OCI-LY3 (cell line): ENCODE data around the gene WDSUB1.

Experiments used
- H2AFZ ChIP-seq: fragments of 200-600, 300-600 bp; shearing (Covaris generic); 2 replicates; pipeline ENCODE4 v1.6.0; 2014; ENCODE audit warnings: antibody characterized with exemption, low read depth, low read length
- H3K27ac ChIP-seq: fragments of 200-600, 300-600 bp; sonication (generic); 2 replicates; pipeline ENCODE4 v1.5.1; 2014; ENCODE audit warnings: mild to moderate bottlenecking, low read length, moderate library complexity, mixed read lengths
- H3K27me3 ChIP-seq: fragments of 200-600, 300-600 bp; sonication (generic); 2 replicates; pipeline ENCODE4 v1.6.1; 2014; ENCODE audit warnings: low read depth, low read length, mixed read lengths
- H3K36me3 ChIP-seq: fragments of 200-600, 300-600 bp; sonication (generic); replicated peaks from 2 replicates; pipeline ENCODE3; 2014; ENCODE audit warnings: low read depth, low read length, mixed read lengths
- H3K4me1 ChIP-seq: fragments of 300-600, 200-600 bp; sonication (generic); 2 replicates; pipeline ENCODE4 v1.6.1; 2014; ENCODE audit warnings: low read length, mixed read lengths
- H3K4me2 ChIP-seq: fragments of 200-600, 300-600 bp; sonication (generic); 2 replicates; pipeline ENCODE4 v1.6.1; 2014; ENCODE audit warnings: low read length, mixed read lengths
- H3K4me3 ChIP-seq: fragments of 300-600, 200-600 bp; sonication (generic); 2 replicates; pipeline ENCODE4 v1.5.1; 2014; ENCODE audit warnings: antibody characterized with exemption, mild to moderate bottlenecking, low read length, moderate library complexity
- H3K79me2 ChIP-seq: fragments of 300-600, 200-600 bp; shearing (Covaris generic); 2 replicates; pipeline ENCODE4 v1.6.1; 2014; ENCODE audit warnings: mild to moderate bottlenecking, low read length, mixed read lengths
- H3K9ac ChIP-seq: fragments of 300-600, 200-600 bp; shearing (Covaris generic); 2 replicates; pipeline ENCODE4 v1.6.0; 2014; ENCODE audit warnings: mild to moderate bottlenecking, low read length, moderate library complexity
- H3K9me3 ChIP-seq: fragments of 200-600, 300-600 bp; shearing (Covaris generic); 2 replicates; pipeline ENCODE4 v1.6.1; 2014; ENCODE audit warnings: low read length, mixed read lengths; ENCODE audit not compliant: insufficient read depth
- H4K20me1 ChIP-seq: fragments of 200-600, 300-600 bp; sonication (generic); 2 replicates; pipeline ENCODE4 v1.6.1; 2016; ENCODE audit warnings: low read length, mixed read lengths; ENCODE audit not compliant: insufficient read depth
- EZH2phosphoT487 ChIP-seq: fragments of 200-600 bp; shearing (Covaris generic); IDR thresholded peaks from 2 replicates; pipeline ENCODE4 v1.6.1; 2018; ENCODE audit warnings: antibody characterized with exemption, mixed run types, low read depth
- TF ChIP-seq, protein P1 (sequence below): fragments of 200-600, 300-600 bp; sonication (generic); IDR thresholded peaks from 2 replicates; pipeline ENCODE4 v1.5.1; 2014; ENCODE audit warnings: antibody characterized with exemption, low read length, low read depth

Gene WDSUB1

DNA sequence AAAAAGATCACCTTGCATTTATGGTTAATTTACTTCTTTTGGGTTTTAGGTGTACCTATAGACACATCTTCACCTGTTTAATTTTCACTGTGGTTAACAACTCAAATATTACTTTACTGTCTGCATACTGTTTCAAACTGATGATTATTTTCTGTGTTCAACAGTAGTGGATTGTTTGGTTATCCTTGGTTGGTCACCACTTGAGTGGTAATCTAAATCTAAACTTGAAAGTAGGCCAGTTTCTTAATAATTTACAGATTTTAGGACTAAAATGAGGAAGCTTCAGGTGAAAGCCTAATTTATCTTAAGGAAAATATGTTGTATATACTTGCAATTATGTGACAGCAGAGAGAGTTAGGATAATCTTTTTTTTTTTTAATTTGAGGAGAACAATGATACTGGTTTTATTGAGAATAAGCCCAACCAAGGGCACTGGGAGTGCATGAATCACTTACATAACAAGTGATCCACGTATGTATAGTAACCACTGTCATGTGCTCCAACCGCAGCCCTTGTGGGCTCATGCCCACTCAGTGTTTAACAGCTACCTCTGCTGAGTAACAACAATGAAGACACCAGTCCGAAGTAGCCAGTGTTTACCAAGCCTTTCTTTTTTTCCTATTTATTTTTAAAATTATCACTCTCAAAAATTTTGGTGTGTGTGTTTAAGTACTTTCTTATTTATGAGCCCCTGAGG, 31.0 kb upstream of the WDSUB1 start:
- H4K20me1 ChIP-seq = no peaks in the 10 kb centered on the region
- H2AFZ ChIP-seq = no peak overlapping the region
- H3K4me1 ChIP-seq = peaks cover 10% of the 10 kb centered on the region
- H3K4me2 ChIP-seq = 0 out of 2 replicates have a peak overlapping the region, but pooled peaks have one; percentile 0
- no peaks in the 10 kb centered on the region for H3K36me3 ChIP-seq
- no peaks in the 10 kb centered on the region for H3K79me2 ChIP-seq
- H3K9ac ChIP-seq = no peak overlapping the region
- TF ChIP-seq, protein P1, sequence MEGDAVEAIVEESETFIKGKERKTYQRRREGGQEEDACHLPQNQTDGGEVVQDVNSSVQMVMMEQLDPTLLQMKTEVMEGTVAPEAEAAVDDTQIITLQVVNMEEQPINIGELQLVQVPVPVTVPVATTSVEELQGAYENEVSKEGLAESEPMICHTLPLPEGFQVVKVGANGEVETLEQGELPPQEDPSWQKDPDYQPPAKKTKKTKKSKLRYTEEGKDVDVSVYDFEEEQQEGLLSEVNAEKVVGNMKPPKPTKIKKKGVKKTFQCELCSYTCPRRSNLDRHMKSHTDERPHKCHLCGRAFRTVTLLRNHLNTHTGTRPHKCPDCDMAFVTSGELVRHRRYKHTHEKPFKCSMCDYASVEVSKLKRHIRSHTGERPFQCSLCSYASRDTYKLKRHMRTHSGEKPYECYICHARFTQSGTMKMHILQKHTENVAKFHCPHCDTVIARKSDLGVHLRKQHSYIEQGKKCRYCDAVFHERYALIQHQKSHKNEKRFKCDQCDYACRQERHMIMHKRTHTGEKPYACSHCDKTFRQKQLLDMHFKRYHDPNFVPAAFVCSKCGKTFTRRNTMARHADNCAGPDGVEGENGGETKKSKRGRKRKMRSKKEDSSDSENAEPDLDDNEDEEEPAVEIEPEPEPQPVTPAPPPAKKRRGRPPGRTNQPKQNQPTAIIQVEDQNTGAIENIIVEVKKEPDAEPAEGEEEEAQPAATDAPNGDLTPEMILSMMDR = no peak
- TF ChIP-seq EZH2phosphoT487 = no peak
- no peaks in the 10 kb centered on the region for H3K9me3 ChIP-seq
- H3K27ac ChIP-seq = no peak overlapping the region
- no peaks in the 10 kb centered on the region for H3K27me3 ChIP-seq
- H3K4me3 ChIP-seq = no peak overlapping the region

DNA sequence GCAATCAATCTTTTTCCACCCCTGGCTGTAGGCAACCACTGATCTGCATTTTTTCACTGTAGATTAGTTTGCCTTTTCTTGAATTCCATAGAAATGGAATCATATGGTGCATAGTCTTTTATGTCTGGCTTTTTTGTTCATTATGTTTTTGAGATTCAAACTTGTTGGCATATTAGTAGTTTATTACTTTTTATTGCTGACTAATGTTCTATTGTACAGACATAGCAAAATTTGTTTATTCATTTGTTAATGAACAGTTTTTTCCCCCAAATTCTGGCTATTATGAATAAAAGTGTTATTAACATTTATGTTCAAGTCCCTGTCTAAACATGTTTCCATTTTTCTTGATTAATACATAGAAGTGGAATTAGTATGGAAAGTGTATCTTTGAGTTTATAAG, 21.4 kb upstream of the WDSUB1 start:
- H3K9me3 ChIP-seq = no peaks in the 10 kb centered on the region
- H3K36me3 ChIP-seq = no peaks in the 10 kb centered on the region
- H3K4me3 ChIP-seq = no peak overlapping the region
- no peak overlapping the region for H3K27ac ChIP-seq
- H3K27me3 ChIP-seq = no peaks in the 10 kb centered on the region
- H2AFZ ChIP-seq = no peak overlapping the region
- H3K79me2 ChIP-seq = no peaks in the 10 kb centered on the region
- TF ChIP-seq, protein P1 = no peak
- no peak for TF ChIP-seq EZH2phosphoT487
- H3K4me1 ChIP-seq = no peaks in the 10 kb centered on the region
- H3K4me2 ChIP-seq = no peak overlapping the region
- no peak overlapping the region for H3K9ac ChIP-seq
- H4K20me1 ChIP-seq = no peaks in the 10 kb centered on the region

DNA sequence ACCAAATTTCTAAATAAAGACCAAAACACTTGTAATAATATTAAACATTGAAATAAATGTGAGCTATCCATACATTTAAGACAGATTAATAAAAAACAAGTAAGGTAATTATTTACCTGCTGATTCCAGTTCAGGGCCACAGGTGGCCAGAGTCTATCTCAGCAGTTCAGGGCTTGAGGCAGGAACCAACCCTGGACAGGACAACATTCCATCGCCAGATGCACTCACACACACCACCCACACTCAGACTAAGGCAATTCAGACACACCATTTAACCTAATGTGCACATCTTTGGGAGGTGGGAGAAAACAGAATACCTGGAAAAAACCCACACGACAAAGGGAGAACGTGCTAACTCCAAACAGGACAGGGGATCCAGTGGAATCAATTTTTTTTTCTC, 14.1 kb upstream of the WDSUB1 start:
- H3K79me2 ChIP-seq = no peaks in the 10 kb centered on the region
- TF ChIP-seq, protein P1 = no peak
- H3K36me3 ChIP-seq = no peaks in the 10 kb centered on the region
- H2AFZ ChIP-seq = no peak overlapping the region
- no peaks in the 10 kb centered on the region for H3K4me1 ChIP-seq
- no peak overlapping the region for H3K27ac ChIP-seq
- no peaks in the 10 kb centered on the region for H3K27me3 ChIP-seq
- no peak overlapping the region for H3K4me3 ChIP-seq
- no peak overlapping the region for H3K9ac ChIP-seq
- no peaks in the 10 kb centered on the region for H3K9me3 ChIP-seq
- H4K20me1 ChIP-seq = no peaks in the 10 kb centered on the region
- no peak overlapping the region for H3K4me2 ChIP-seq

DNA sequence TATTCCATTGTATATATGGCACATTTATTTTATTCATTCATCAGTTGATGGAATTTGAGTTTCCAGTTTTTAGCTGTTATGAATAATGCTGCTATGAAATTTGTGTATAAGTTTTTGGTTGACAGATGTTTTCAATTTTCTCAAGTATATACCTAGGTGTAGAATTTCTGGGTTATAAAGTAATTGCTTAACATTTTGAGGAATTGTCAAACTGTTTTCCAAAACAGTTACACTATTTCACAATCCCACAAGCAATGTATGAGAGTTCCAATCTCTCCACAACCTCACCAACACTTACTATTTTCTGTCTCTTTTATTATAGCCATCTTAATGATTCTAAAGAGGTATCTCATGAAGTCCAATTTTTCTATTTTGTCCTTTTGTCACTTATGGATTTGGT, 12.5 kb upstream of the WDSUB1 start:
- H3K27ac ChIP-seq = no peak overlapping the region
- no peak overlapping the region for H2AFZ ChIP-seq
- H4K20me1 ChIP-seq = no peaks in the 10 kb centered on the region
- no peaks in the 10 kb centered on the region for H3K4me1 ChIP-seq
- no peak overlapping the region for H3K4me3 ChIP-seq
- no peaks in the 10 kb centered on the region for H3K9me3 ChIP-seq
- no peak overlapping the region for H3K4me2 ChIP-seq
- no peaks in the 10 kb centered on the region for H3K27me3 ChIP-seq
- H3K79me2 ChIP-seq = no peaks in the 10 kb centered on the region
- no peak overlapping the region for H3K9ac ChIP-seq
- TF ChIP-seq EZH2phosphoT487 = no peak
- TF ChIP-seq, protein P1 = no peak
- H3K36me3 ChIP-seq = no peaks in the 10 kb centered on the region
